GM19035 (cell line): ENCODE results near the gene ADCY4.
A peak's percentile ranks its signal among the peaks of the same experiment; 100 is the strongest.

Source experiments
- ATAC-seq: cut with Tn5 transposase; IDR thresholded peaks from one replicate; pipeline ENCODE4 v1.9.1; 2021; ENCODE audit not compliant: unreplicated experiment

Gene ADCY4

DNA sequence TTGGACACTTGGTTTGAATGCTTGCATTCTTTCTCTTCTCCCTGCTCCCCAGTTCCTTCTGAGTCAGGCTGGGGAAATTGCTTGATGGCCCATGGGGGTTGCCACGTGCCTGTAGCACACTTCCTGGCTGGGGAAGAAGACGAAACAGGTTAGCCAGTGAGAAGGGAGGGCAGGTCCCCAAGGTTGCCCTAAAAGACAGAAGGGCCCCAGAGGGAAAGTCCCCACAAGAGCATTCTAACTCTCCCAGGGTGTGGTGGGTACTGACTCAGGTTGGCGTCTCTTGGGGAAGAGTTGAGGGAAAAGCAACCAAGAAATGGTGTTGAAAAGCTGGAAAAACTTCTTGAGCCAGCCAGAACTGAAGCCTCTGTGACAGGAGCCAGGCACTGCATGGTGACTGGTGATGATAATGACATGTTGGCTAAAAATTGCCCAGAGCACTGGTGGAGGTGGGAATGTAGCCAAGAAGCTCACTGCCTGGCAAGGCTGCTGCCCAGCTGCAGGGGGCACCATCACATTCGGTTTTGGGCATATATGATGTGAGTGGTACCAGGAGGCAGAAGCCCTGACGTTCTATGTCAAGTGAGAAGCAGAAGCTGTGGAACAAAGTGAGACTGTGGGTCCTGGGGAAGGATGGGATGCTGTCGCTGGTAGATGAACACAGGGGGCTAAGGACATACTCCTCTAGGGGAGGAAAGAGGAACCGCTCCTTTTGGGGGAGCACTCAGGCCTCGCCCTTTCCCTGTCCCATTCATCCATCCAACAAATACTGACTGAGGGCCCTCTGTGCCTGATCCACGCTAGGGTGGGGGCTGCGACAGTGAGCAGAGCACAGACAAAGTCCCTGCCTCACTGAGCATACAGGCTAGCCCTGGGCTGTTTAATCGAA lies 55.3 kb downstream of the ADCY4 start:
- peak; percentile 48 for ATAC-seq

DNA sequence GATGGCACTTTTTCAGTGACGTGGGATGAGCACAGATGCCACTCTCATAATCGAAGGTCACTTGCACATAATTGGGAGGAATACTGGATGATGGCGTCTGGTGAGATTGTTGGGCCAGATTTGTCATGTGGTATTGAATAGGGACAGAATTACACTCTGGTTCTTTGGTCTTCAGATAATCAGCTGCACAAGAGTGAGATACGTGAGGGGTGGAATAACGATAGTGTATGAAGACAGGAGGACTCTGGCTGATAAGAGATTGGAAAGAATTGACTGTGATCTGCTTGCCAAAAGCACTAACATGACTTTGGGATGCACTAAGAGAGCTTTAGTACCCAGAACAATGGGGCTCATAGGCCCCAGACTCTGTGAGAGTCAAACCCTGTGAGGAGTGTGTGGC lies 56.4 kb downstream of the ADCY4 start:
- no peak for ATAC-seq

DNA sequence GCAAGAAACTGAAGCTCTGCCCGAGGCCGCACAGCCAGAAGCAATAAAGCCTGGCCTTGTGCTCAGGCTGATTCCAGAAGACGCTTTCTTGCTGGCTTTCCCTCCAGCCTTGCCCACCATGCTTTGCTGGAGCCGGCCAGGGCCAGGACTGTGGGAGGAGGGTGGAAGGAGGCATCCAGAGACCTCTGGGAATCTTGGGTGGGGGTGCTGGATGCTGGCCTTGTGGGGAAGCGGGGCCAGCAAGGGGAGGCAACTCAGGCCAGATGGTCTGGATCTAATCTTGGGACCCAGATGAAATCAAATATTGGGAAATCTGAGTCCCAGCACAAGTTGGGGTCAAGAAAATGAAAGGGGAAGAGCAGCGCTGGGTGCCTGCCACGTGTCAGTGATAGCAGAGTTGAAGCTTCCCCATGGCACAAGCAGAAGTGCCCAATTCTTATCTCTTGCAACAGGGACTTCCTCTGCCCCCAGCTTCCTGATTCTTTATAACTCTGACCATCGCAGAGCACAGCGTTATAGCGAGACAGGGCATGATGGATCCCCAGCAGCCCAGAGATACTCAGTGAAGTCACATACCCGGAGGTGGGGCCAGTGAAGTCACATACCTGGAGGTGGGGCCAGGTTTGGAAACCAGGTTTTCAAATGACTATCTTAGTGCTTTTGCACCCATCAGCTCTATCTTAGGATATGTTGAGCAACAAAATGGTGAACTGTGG lies 57.1 kb downstream of the ADCY4 start:
- ATAC-seq, result no peak

DNA sequence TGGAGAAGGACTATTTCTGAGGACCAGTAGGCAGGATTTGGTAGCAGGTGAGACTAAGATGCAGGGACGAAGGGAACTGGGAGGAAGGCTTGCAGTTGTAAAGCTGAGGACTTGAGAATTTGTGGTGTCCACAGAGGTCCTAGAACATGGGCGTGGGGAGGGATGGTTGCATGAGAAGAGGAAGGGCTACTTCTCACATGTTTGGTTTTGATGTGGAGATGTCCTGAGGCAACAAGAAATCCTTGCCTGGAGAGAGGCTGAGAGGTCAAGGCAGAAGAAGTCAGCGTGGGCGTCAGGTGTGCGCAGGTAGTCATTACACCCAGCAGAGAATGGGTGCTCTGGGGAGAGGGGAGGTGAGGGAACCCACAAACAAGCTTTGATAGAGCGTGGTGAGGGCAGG lies 57.8 kb downstream of the ADCY4 start:
- ATAC-seq, result no peak

DNA sequence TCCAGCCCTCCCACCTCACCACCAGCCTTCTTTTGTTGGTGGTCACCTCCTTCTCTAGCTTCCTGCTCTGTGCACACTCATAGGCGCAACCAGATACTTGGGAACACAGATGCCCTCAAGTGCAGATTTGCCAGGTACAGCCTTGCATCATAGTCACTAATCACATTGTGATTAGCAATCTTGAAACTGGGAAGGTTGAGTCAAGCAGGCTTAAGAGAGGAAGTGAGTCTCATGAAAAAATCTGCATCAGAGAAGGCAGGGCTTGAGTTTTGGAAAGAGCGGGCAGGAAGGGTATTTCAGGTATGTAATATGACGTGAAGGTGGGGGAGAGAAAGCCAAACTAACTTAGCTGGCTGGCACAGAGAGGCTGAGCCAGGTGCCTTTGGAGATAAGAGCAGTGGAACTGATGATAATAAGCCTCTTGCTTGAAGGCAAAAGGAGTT lies 60.7 kb downstream of the ADCY4 start:
- no peak for ATAC-seq

DNA sequence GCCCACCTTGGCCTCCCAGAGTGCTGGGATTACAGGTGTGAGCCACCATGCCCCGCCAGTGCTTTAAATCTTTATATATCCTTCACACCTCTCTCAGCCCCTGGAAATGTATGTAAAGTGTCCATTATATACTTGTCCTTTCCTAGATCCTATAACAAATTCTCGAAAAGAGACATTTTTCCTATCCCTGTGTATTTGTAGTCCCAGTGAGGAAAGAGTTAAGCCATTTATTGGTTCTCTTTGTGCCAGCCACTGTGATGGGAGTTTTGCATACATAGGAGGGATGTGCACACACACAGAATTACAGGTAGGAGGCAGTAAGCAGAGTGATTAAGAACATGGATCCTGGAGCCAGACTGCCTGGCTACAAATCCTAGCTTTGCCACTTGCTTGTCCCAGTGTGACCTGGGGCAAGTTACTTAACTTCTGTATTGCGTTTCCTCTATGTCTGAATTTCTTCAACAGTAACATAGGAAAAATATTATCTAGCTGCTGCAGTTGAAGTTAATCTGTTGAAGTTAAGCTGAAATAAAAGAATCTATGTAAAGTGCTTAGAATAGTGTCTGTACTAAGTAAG lies 61.4 kb downstream of the ADCY4 start:
- no peak for ATAC-seq

DNA sequence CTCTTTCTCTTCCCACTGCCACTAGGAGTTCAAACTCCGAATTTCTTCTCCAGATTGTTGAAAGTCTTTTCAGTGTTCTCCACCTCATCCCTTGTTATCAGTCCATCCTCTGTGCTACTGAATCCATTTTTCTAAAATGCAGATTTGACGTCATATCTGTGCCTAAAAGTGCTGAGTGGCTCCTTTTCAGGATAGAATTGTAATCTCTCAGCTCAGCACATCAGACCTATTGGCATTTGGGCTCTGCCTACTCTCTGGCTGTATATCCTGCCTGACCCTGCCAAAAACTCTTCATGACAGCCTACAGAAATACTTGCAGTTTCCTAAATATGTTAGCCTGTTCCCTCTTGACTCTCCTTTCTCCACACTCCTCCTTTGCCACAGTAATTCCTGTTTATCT lies 62.4 kb downstream of the ADCY4 start:
- ATAC-seq, result no peak

DNA sequence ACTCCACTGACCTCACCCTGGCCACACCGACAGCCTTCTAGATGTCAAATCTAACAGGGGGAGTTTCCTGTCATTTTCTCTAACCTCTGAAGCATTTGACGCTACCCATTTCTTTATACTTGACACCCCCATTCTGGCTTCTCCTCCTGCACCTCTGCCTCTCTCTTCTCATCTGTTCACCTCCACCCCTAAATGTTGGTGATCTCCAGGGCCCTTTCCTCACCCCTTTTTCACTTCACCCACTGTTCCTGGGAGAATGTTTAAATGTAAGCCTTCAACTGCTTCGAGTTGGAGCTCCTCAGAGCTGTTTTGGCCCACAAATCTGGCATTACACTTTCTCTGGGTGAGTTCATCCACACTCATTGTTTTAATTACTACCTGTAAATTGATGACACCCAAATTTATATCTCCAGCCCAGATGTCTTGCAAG lies 63.0 kb downstream of the ADCY4 start:
- no peak for ATAC-seq

DNA sequence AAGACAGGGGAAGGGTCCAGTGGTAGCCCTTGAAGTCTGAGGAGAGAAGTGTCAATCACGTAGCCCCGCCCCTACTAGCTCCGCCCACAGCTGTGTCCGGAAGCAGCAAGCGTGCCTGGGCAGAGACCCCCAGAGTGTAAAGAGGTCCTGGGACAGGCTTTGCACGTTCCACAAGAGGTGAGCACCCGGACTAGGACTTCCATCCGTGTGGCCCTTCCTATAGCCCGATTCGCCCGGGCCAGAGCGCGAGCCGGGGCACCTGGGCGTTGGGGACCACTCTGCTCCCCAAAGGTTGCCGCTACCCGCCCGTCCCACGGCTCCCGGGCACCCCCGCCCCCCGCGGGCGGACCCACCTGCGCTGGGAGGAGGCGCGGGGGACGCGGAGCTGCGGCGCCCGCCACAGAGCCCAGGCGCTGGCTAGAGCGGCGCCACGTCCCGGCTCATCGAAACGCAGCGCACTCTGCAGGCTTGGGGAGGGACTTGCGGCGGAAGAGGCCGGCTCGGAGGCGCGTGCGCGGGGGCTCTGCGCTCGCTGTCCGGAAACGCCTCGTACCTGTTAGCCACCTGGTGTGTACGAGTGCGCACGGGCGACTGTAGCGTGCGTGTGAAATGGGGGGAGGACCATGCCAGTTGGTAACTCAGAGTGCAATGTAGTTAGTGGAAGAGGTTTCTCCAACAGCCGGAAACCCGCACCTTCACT lies 63.6 kb downstream of the ADCY4 start, which contains the start of gene RABGGTA:
RABGGTA (minus strand) TSS at position 464 of the 700 bp plus-strand sequence. CDS start 482 bp downstream, outside the sequence.
- peak; percentile 89 for ATAC-seq

DNA sequence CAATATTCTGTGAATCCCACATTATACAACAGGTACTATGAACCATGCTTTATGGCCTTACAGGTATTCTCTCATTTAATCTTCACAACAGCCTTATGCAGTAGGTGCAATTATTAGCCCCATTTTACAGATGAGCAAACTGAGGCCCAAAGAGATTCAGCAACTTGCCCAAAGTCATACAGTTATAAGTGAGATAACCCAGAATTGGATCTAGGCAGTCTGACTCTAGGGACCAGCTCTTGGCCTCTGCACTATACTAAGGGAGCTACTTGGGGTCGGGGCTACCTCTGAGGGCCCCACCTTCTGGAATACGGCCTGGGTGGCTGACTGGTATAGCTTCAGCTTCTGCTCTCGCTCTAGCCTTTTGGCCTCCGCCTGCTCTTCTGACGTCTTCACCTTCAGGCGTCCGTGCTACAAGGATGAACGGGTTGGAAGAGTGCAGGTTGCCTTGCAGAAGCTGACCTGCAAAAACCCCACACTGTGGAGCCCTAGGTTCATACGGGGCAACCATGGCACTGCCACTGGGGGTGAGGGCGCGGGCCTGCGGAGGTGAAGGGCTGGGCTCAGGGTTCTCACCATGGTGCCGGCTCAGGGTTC lies 64.2 kb downstream of the ADCY4 start:
- no peak for ATAC-seq

DNA sequence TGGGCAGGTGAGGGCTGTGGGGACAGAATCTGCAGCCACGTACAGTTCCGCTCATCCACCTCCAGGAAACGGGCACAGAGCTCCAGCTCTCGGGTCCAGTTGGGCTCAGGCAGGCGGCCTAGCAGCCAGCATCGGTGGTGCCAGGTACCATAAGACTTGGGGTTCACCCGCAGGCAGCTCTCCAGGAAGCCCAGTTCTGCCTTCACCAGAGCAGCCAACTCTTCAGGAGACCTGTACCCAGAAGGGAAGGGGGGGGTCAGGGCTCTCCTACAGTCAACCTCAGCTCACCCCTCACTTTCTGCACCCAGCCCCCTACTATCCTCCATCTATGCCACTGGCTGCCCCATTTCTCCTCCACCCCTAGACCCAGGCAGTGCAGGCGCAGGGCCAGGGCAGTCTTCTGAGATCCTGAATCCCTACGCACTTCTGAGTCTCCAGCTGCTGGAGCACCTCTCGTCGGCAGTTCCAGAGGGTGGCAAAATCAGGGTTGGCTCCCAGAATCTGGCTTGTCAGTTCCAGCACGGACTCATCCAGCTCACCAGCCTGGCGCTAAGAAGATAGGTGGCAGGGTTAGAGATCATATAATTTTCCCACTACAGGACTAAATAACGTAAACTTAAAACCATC lies 64.8 kb downstream of the ADCY4 start:
- ATAC-seq, result no peak

DNA sequence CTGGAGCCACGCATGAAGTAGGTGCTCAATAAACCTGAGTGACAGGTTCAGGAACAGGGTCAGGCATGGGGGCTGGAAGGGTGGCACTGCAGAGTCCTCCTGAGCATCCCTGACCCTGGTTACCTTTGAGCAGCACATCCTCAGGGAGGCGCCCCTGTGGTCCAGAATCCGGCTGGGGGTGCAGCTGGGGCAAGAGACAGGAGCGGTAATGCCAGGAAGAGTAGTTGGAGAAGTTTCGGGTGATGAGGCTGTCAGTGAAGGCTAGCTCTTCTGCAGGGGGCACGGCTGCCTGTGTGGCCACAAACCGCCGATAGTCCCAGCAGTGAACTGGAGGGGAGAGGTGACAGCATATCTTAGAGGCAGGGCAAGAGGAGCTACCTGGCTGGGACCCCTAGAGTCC lies 65.5 kb downstream of the ADCY4 start:
- no peak for ATAC-seq
